ENCODE data around the gene LRRFIP1. TPM values are rescaled to one million over a fixed set of nuclear protein-coding genes. Genes with fewer than 3 reads are reported as not detected.

LRRFIP1 gene
- total and polyA plus RNA-seq, 9 donors: 27.4 to 71.1 (median 56.1) TPM

GRCh38 chr2:237734905-237735623 lies 107.7 kb downstream of the LRRFIP1 start:
- H3K4me1 ChIP-seq (ENCODE audit: insufficient read depth): peaks cover 9% of the 10 kb centered on the region
- DNase-seq: no peak
- no peaks in the 10 kb centered on the region for H3K27me3 ChIP-seq
- intact Hi-C loops (cut with DNase I): no loop called here
- H3K27ac ChIP-seq: no peak overlapping the region
- H3K4me3 ChIP-seq: no peak overlapping the region
- WGBS, 3 donors: 89 to 90% (median 89%) methylated on average over 25 of the region's 25 CpGs
- H3K9me3 ChIP-seq: no peaks in the 10 kb centered on the region
- no peaks in the 10 kb centered on the region for H3K36me3 ChIP-seq
- no peak for TF ChIP-seq CTCF (IDR thresholded peaks at IDR 0.05)
- TF ChIP-seq POLR2A (IDR thresholded peaks at IDR 0.05): no peak
- no peak for TF ChIP-seq EP300 (IDR thresholded peaks at IDR 0.05)

DNA sequence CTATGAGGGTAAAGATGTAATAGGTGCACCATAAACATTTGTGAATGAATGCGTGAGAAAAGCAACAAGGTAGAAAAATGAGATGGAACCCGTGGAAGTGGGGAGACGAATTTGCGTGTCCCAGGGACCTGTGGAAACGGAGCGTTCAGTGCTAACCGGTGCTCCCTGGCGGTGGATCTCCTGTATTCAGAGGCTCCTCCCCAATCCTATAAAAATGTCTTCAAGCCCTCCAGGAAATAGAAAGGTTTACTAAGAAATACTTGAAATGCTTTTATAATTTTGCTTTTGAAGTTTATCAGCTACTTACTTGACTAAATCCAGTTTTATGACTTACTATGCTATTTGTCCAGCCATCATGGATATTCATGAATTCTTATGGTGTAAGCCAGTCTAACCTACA lies 108.4 kb downstream of the LRRFIP1 start:
- Histone ChIP-seq H3K36me3 (no peaks in the 10 kb centered on the region), H3K4me3 (no peak overlapping the region), H3K9me3 (no peaks in the 10 kb centered on the region), H3K4me1 (ENCODE audit: insufficient read depth) (peaks cover 9% of the 10 kb centered on the region), H3K27me3 (no peaks in the 10 kb centered on the region), H3K27ac (no peak overlapping the region)
- TF ChIP-seq CTCF (IDR thresholded peaks at IDR 0.05): no peak
- TF ChIP-seq EP300 (IDR thresholded peaks at IDR 0.05): no peak
- TF ChIP-seq POLR2A (IDR thresholded peaks at IDR 0.05): no peak
- intact Hi-C loops (cut with DNase I): no loop called here
- DNase-seq: no peak
- 90 to 95% (median 91%) methylated on average over 8 of the region's 8 CpGs for WGBS, 3 donors

- no peak overlapping the region for H3K4me3 ChIP-seq
- intact Hi-C loops (cut with DNase I): no loop called here
- peaks cover 9% of the 10 kb centered on the region for H3K4me1 ChIP-seq (ENCODE audit: insufficient read depth)
- H3K9me3 ChIP-seq: no peaks in the 10 kb centered on the region
- no peak for TF ChIP-seq POLR2A (IDR thresholded peaks at IDR 0.05)
- TF ChIP-seq CTCF (IDR thresholded peaks at IDR 0.05): no peak
- TF ChIP-seq EP300 (IDR thresholded peaks at IDR 0.05): no peak
- H3K36me3 ChIP-seq: no peaks in the 10 kb centered on the region
- no peak for DNase-seq
- H3K27ac ChIP-seq: no peak overlapping the region
- WGBS, 3 donors: 69 to 81% (median 80%) methylated on average over 12 to 13 of the region's 13 CpGs
- H3K27me3 ChIP-seq: no peaks in the 10 kb centered on the region
Measured at GRCh38 chr2:237736783-237737182, 109.4 kb downstream of the LRRFIP1 start.

- Histone ChIP-seq H3K36me3 (no peaks in the 10 kb centered on the region), H3K27me3 (no peaks in the 10 kb centered on the region), H3K9me3 (no peaks in the 10 kb centered on the region), H3K4me3 (no peak overlapping the region), H3K4me1 (ENCODE audit: insufficient read depth) (peaks cover 9% of the 10 kb centered on the region), H3K27ac (no peak overlapping the region)
- WGBS, 3 donors: 81 to 85% (median 82%) methylated on average over 9 of the region's 9 CpGs
- no peak for DNase-seq
- intact Hi-C loops (cut with DNase I): no loop called here
- TF ChIP-seq POLR2A (IDR thresholded peaks at IDR 0.05): no peak
- TF ChIP-seq CTCF (IDR thresholded peaks at IDR 0.05): no peak
- TF ChIP-seq EP300 (IDR thresholded peaks at IDR 0.05): no peak
Measured at GRCh38 chr2:237737196-237737865, 109.9 kb downstream of the LRRFIP1 start.

Measured in ovary (tissue), 9 donors.